Measurements from ENCODE around the gene TAF8. TPM values are rescaled to one million over a fixed set of nuclear protein-coding genes. Genes with fewer than 3 reads are reported as not detected.
A peak's percentile ranks its signal among the peaks of the same experiment; 100 is the strongest.

TAF8 gene
- total and polyA plus RNA-seq, 7 experiments from 2014 or later = 23.3 to 58.2 (median 47.2) TPM

DNA sequence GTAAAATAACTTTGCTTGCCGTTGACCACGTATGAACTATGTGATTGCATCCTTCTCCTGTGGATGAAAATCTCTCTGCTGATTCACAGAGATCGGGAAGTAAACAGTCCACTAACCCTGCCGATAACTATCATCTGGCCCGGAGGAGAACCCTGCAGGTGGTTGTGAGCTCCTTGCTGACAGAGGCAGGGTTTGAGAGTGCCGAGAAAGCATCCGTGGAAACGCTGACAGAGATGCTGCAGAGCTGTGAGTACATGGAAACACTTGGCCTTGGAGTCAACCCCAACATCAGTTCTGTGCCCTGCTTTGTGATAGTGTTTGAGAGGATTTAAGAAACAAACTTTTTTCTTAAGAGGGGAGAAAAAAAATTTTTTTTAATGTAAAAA lies 937 bp downstream of the TAF8 start:
- intact Hi-C loops (cut with micrococcal nuclease) = loop anchor here in 1 of 2 donors (2.0 kb wide), 1 partner anchor 1466 kb away; the partner anchor contains the start of genes POLR1C and YIPF3
- ChIA-PET POLR2A (interaction anchor here (0.7 to 12.4 kb wide), 15 partner anchors 10 to 317 kb away, joined by 3 to 180 read pairs (median 5); partner anchors contain the start of genes BYSL, CCND3, MED20 and TOMM6), CTCF (interaction anchor here (0.6 to 1.3 kb wide), 5 partner anchors 10 to 1376 kb away, joined by 3 to 4 read pairs (median 3); partner anchors contain the start of gene ABCC10)
- ATAC-seq = no peak
- Histone ChIP-seq H3K36me3 (ENCODE audit: control insufficient read depth in 2 of 3, insufficient read depth in 3 of 3, low read length in 3 of 3) (peaks cover 17 to 54% (median 23%) of the 10 kb centered on the region in 3 experiments), H3K27ac (ENCODE audit: low read depth, low read length) (peak overlapping the region; percentile 78), H3K27me3 (ENCODE audit: control insufficient read depth in 2 of 2, insufficient read depth in 2 of 2, low read length in 2 of 2) (no peaks in the 10 kb centered on the region), H3K9me3 (ENCODE audit: control insufficient read depth in 2 of 3, low read length in 3 of 3) (no peaks in the 10 kb centered on the region), H3K4me3 (ENCODE audit: low read length) (peak overlapping the region; percentile 98), H3K4me1 (ENCODE audit: control insufficient read depth in 2 of 2, insufficient read depth in 2 of 2, low read length in 2 of 2) (peaks cover 23 to 27% of the 10 kb centered on the region in 2 donors)
- peaks cover 36 to 66% (median 58%) of the 10 kb centered on the region in 7 donors for H3K4me1 Mint-ChIP-seq
- no peaks in the 10 kb centered on the region for H3K27me3 Mint-ChIP-seq
- H3K27ac Mint-ChIP-seq = peak overlapping the region; percentile 69 to 98 (median 96)
- DNase-seq = no peak
- H3K36me3 Mint-ChIP-seq = peaks cover 13 to 39% (median 36%) of the 10 kb centered on the region in 5 donors
- H3K9me3 Mint-ChIP-seq = peaks cover 0 to 2% (median 0%) of the 10 kb centered on the region in 11 donors
- H3K4me3 Mint-ChIP-seq = peak overlapping the region; percentile 89 to 99 (median 99)

DNA sequence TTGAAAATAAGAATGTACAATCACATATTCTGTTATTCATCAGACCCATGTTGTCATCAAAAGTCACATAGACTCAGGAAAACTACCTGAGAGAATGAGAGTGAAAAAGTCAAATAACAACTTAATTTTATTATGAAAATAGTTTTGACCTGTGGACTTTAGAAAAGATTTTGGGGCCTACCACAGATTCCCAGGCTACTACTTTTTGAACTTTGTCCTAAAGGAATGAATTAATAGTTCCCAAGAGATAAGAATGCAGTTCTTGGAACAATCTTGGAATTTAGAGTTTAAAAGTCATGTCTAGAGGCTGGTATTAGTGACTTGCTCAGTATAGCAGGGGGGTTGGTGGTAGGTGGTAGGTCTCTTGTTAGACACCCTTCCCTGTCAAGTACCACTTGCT lies 3.3 kb downstream of the TAF8 start:
- peaks cover 10 to 38% (median 28%) of the 10 kb centered on the region in 5 donors for H3K36me3 Mint-ChIP-seq
- H3K4me1 Mint-ChIP-seq = peaks cover 22 to 66% (median 50%) of the 10 kb centered on the region in 7 donors
- DNase-seq (no peak), ATAC-seq (no peak)
- Histone ChIP-seq H3K9me3 (ENCODE audit: control insufficient read depth in 2 of 3, low read length in 3 of 3) (no peaks in the 10 kb centered on the region), H3K4me1 (ENCODE audit: control insufficient read depth in 2 of 2, insufficient read depth in 2 of 2, low read length in 2 of 2) (peaks cover 23 to 27% of the 10 kb centered on the region in 2 donors), H3K27me3 (ENCODE audit: control insufficient read depth in 2 of 2, insufficient read depth in 2 of 2, low read length in 2 of 2) (no peaks in the 10 kb centered on the region), H3K36me3 (ENCODE audit: control insufficient read depth in 2 of 3, insufficient read depth in 3 of 3, low read length in 3 of 3) (peaks cover 31 to 55% (median 36%) of the 10 kb centered on the region in 3 experiments), H3K27ac (ENCODE audit: low read depth, low read length) (no peak overlapping the region), H3K4me3 (ENCODE audit: low read length) (no peak overlapping the region)
- H3K4me3 Mint-ChIP-seq = peak overlapping the region in 3 of 10 donors; percentile 49 to 69 (median 63)
- H3K27me3 Mint-ChIP-seq = no peaks in the 10 kb centered on the region
- ChIA-PET CTCF (interaction anchor here (1.0 to 1.2 kb wide), 2 partner anchors 133 to 266 kb away, joined by 3 to 4 read pairs; partner anchors contain the start of genes BYSL, MED20 and TOMM6), POLR2A (no interaction called here)
- intact Hi-C loops (cut with micrococcal nuclease) = no loop called here
- H3K27ac Mint-ChIP-seq = peak overlapping the region in 2 of 9 donors; percentile 2 to 12
- peaks cover 0 to 2% (median 0%) of the 10 kb centered on the region in 11 donors for H3K9me3 Mint-ChIP-seq

DNA sequence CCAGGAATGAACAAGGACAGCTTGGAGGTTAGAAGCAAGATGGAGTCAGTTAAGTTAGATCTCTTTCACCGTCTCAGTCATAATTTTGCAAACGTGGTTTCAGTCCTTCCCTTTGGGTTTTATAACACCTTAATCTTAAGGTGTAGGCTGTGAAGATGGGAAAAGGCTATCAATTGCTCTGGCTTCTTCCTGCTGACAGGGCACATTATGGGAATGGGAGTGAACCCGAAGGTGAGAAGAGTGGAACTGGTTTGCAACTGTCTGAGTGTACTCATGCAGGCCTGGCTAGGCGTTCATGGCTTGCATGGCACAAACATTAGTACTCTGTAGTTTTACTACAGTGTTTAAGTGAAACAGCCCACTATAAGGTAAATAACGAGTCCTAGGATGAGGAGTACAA lies 9.4 kb downstream of the TAF8 start:
- ChIA-PET POLR2A (interaction anchor here (0.6 kb wide), 1 partner anchor 870 kb away, joined by 5 read pairs; the partner anchor contains the start of gene CNPY3), CTCF (no interaction called here)
- Histone ChIP-seq H3K4me3 (ENCODE audit: low read length) (no peak overlapping the region), H3K36me3 (ENCODE audit: control insufficient read depth in 2 of 3, insufficient read depth in 3 of 3, low read length in 3 of 3) (peaks cover 25 to 74% (median 36%) of the 10 kb centered on the region in 3 experiments), H3K9me3 (ENCODE audit: control insufficient read depth in 2 of 3, low read length in 3 of 3) (no peaks in the 10 kb centered on the region), H3K27me3 (ENCODE audit: control insufficient read depth in 2 of 2, insufficient read depth in 2 of 2, low read length in 2 of 2) (no peaks in the 10 kb centered on the region), H3K27ac (ENCODE audit: low read depth, low read length) (no peak overlapping the region), H3K4me1 (ENCODE audit: control insufficient read depth in 2 of 2, insufficient read depth in 2 of 2, low read length in 2 of 2) (no peaks in the 10 kb centered on the region)
- DNase-seq = no peak
- Mint-ChIP-seq H3K4me1 (peaks cover 0 to 23% (median 10%) of the 10 kb centered on the region in 7 donors), H3K27ac (peak overlapping the region in 3 of 9 donors; percentile 20 to 73 (median 62)), H3K9me3 (peaks cover 0 to 2% (median 0%) of the 10 kb centered on the region in 11 donors), H3K4me3 (no peak overlapping the region), H3K36me3 (peaks cover 23 to 65% (median 41%) of the 10 kb centered on the region in 5 donors), H3K27me3 (no peaks in the 10 kb centered on the region)
- intact Hi-C loops (cut with micrococcal nuclease) = no loop called here
- ATAC-seq = no peak

DNA sequence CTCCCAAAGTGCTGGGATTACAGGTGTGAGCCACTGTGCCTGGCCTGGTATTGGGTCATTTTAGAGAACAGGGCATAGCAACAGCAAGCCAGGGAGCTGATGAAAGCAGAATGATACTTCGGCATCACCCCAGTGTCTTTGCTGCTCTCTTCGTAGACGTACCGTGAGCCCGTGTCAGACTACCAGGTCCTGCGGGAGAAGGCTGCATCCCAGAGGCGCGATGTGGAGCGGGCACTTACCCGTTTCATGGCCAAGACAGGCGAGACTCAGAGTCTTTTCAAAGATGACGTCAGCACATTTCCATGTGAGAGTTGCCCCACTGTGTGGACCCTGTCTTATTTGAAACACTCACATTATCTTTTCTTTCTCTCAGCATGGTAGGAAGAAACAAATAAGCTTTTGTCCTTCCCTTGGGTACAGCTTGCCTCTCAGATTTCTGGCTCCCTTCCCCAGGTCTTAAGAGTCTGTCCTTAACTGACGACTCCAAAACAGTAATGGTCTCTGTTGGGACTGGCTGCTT lies 15.9 kb downstream of the TAF8 start:
- Mint-ChIP-seq H3K27me3 (no peaks in the 10 kb centered on the region), H3K4me3 (no peak overlapping the region), H3K9me3 (no peaks in the 10 kb centered on the region), H3K4me1 (peaks cover 0 to 7% (median 0%) of the 10 kb centered on the region in 7 donors), H3K27ac (peak overlapping the region in 1 of 9 donors; percentile 43), H3K36me3 (peaks cover 4 to 29% (median 8%) of the 10 kb centered on the region in 5 donors)
- CTCF ChIA-PET = interaction anchor here (1.0 kb wide), 1 partner anchor 77 kb away, joined by 3 read pairs; no protein-coding TSS in a partner anchor
- peaks cover 23 to 76% (median 25%) of the 10 kb centered on the region in 3 experiments for H3K36me3 ChIP-seq (ENCODE audit: control insufficient read depth in 2 of 3, insufficient read depth in 3 of 3, low read length in 3 of 3)
- intact Hi-C loops (cut with micrococcal nuclease) = no loop called here
- no peak overlapping the region for H3K4me3 ChIP-seq (ENCODE audit: low read length)
- DNase-seq = no peak
- POLR2A ChIA-PET = interaction anchor here (0.9 kb wide), 1 partner anchor 8 kb away, joined by 3 read pairs; no protein-coding TSS in a partner anchor
- no peaks in the 10 kb centered on the region for H3K9me3 ChIP-seq (ENCODE audit: control insufficient read depth in 2 of 3, low read length in 3 of 3)
- no peaks in the 10 kb centered on the region for H3K27me3 ChIP-seq (ENCODE audit: control insufficient read depth in 2 of 2, insufficient read depth in 2 of 2, low read length in 2 of 2)
- no peak for ATAC-seq
- H3K27ac ChIP-seq (ENCODE audit: low read depth, low read length) = no peak overlapping the region
- no peaks in the 10 kb centered on the region for H3K4me1 ChIP-seq (ENCODE audit: control insufficient read depth in 2 of 2, insufficient read depth in 2 of 2, low read length in 2 of 2)

DNA sequence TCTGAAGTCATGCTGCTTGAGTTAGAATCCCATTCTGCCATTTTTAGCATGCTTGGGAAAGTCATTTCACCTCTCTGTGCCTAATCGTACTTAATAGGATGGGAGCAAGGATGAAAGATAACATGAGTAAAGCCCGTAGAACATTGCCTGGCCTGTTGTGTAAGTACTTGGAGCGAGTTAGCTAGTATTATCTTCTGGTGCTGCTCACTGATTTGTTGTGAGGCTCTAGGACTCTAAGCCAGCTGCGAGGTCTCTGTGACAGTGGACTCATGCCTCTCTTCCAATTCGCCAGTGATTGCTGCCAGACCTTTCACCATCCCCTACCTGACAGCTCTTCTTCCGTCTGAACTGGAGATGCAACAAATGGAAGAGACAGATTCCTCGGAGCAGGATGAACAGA lies 17.8 kb downstream of the TAF8 start:
- no peaks in the 10 kb centered on the region for H3K27me3 Mint-ChIP-seq
- H3K4me1 Mint-ChIP-seq = peaks cover 0 to 3% (median 2%) of the 10 kb centered on the region in 7 donors
- Histone ChIP-seq H3K9me3 (ENCODE audit: control insufficient read depth in 2 of 3, low read length in 3 of 3) (no peaks in the 10 kb centered on the region), H3K36me3 (ENCODE audit: control insufficient read depth in 2 of 3, insufficient read depth in 3 of 3, low read length in 3 of 3) (peaks cover 29 to 87% (median 31%) of the 10 kb centered on the region in 3 experiments), H3K27ac (ENCODE audit: low read depth, low read length) (no peak overlapping the region), H3K4me3 (ENCODE audit: low read length) (no peak overlapping the region), H3K4me1 (ENCODE audit: control insufficient read depth in 2 of 2, insufficient read depth in 2 of 2, low read length in 2 of 2) (no peaks in the 10 kb centered on the region), H3K27me3 (ENCODE audit: control insufficient read depth in 2 of 2, insufficient read depth in 2 of 2, low read length in 2 of 2) (no peaks in the 10 kb centered on the region)
- H3K36me3 Mint-ChIP-seq = peaks cover 4 to 27% (median 15%) of the 10 kb centered on the region in 5 donors
- POLR2A ChIA-PET = interaction anchor here (1.2 kb wide), 1 partner anchor 16 kb away, joined by 3 read pairs; no protein-coding TSS in a partner anchor
- DNase-seq (no peak), ATAC-seq (no peak)
- intact Hi-C loops (cut with micrococcal nuclease) = no loop called here
- no peaks in the 10 kb centered on the region for H3K9me3 Mint-ChIP-seq
- CTCF ChIA-PET = interaction anchor here (1.1 kb wide), 1 partner anchor 36 kb away, joined by 4 read pairs; no protein-coding TSS in a partner anchor
- H3K4me3 Mint-ChIP-seq = no peak overlapping the region
- H3K27ac Mint-ChIP-seq = no peak overlapping the region

DNA sequence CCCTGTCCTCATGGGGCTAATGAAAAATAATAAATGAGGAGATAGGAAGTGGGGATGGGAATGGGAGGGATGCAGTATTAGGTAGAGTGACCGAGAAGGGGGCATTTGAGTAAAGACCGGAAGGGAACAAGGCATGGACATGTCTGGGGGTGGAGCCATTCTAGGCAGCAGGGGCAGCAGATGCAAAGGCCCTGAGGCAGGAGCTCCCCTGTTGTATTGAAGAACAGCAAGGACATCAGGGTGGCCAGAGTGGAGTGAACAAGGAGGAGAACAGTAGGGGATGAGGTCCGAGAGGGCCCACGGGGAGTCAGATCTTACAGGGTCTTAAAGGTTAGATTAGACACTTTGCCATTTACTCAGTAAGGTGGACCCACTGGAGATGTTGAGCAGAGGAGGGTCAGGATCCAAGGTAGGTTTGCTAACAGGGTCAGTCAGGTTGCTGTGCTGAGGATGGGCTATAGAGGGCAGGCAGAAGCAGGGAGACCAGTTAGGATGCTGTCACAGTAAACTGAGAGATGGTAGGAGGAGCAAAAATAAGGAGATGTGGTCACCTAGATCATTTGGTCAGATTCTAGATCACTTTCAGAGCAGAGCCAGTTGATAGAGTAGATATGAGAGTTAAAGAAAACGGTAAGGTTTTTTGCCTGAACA lies 18.7 kb downstream of the TAF8 start:
- H3K36me3 ChIP-seq (ENCODE audit: control insufficient read depth in 2 of 3, insufficient read depth in 3 of 3, low read length in 3 of 3) = peaks cover 27 to 88% (median 29%) of the 10 kb centered on the region in 3 experiments

More for the DNA sequence above, 18.7 kb downstream of the TAF8 start:
- H3K27ac Mint-ChIP-seq = no peak overlapping the region
- peaks cover 0 to 10% (median 0%) of the 10 kb centered on the region in 7 donors for H3K4me1 Mint-ChIP-seq
- no peaks in the 10 kb centered on the region for H3K27me3 Mint-ChIP-seq
- POLR2A ChIA-PET = interaction anchor here (0.6 kb wide), 2 partner anchors 28 to 677 kb away, joined by 3 read pairs; partner anchors contain the start of gene TBCC
- no peaks in the 10 kb centered on the region for H3K27me3 ChIP-seq (ENCODE audit: control insufficient read depth in 2 of 2, insufficient read depth in 2 of 2, low read length in 2 of 2)
- intact Hi-C loops (cut with micrococcal nuclease) = no loop called here
- H3K9me3 Mint-ChIP-seq = peaks cover 0 to 1% (median 0%) of the 10 kb centered on the region in 11 donors
- DNase-seq (no peak), ATAC-seq (no peak)
- no peaks in the 10 kb centered on the region for H3K4me1 ChIP-seq (ENCODE audit: control insufficient read depth in 2 of 2, insufficient read depth in 2 of 2, low read length in 2 of 2)
- H3K27ac ChIP-seq (ENCODE audit: low read depth, low read length) = no peak overlapping the region
- H3K4me3 Mint-ChIP-seq = no peak overlapping the region
- H3K4me3 ChIP-seq (ENCODE audit: low read length) = no peak overlapping the region
- peaks cover 5 to 29% (median 14%) of the 10 kb centered on the region in 5 donors for H3K36me3 Mint-ChIP-seq
- CTCF ChIA-PET = no interaction called here
- no peaks in the 10 kb centered on the region for H3K9me3 ChIP-seq (ENCODE audit: control insufficient read depth in 2 of 3, low read length in 3 of 3)

Data from naive thymus-derived CD4-positive, alpha-beta T cell (primary cell).